ENCODE data around the gene UTP3. TPM values are rescaled to one million over a fixed set of nuclear protein-coding genes. Genes with fewer than 3 reads are reported as not detected.
A peak's percentile ranks its signal among the peaks of the same experiment; 100 is the strongest.
"Not testable (repeated sequence)": the region's sequence is repeated elsewhere in the genome, so short reads cannot be mapped to it uniquely, and the experiment has no call there.

UTP3 gene
- total RNA-seq, 2 experiments from 2014 or later = 34.0 to 57.8 TPM

- ChIA-PET POLR2A (interaction anchor here (0.6 to 1.2 kb wide), 3 partner anchors 8 to 24 kb away, joined by 3 to 4 read pairs (median 3); no protein-coding TSS in a partner anchor), CTCF (ENCODE audit: unreplicated experiment) (interaction anchor here (0.6 kb wide), 1 partner anchor 14 kb away, joined by 3 read pairs; no protein-coding TSS in a partner anchor)
- Histone ChIP-seq H3K4me1 (ENCODE audit: insufficient read depth, low read length, poor library complexity, severe bottlenecking) (peaks cover 11% of the 10 kb centered on the region), H3K27ac (ENCODE audit: low read depth, low read length, poor library complexity, severe bottlenecking) (no peak overlapping the region), H3K9me3 (ENCODE audit: low read length) (no peaks in the 10 kb centered on the region), H3K4me3 (ENCODE audit: low read depth, low read length, poor library complexity, severe bottlenecking) (no peak overlapping the region), H3K36me3 (ENCODE audit: insufficient read depth, low read length) (no peaks in the 10 kb centered on the region), H2AFZ (ENCODE audit: low read length) (no peak overlapping the region), H4K20me1 (ENCODE audit: insufficient read depth, low read length) (no peaks in the 10 kb centered on the region), H3K4me2 (ENCODE audit: low read length) (no peak overlapping the region), H3K9me2 (ENCODE audit: insufficient read depth, low read length) (no peaks in the 10 kb centered on the region), H3K79me2 (ENCODE audit: insufficient read depth, low read depth, low read length) (no peaks in the 10 kb centered on the region)
- no peak for DNase-seq (ENCODE audit: low spot score)
- TF ChIP-seq, protein P1, sequence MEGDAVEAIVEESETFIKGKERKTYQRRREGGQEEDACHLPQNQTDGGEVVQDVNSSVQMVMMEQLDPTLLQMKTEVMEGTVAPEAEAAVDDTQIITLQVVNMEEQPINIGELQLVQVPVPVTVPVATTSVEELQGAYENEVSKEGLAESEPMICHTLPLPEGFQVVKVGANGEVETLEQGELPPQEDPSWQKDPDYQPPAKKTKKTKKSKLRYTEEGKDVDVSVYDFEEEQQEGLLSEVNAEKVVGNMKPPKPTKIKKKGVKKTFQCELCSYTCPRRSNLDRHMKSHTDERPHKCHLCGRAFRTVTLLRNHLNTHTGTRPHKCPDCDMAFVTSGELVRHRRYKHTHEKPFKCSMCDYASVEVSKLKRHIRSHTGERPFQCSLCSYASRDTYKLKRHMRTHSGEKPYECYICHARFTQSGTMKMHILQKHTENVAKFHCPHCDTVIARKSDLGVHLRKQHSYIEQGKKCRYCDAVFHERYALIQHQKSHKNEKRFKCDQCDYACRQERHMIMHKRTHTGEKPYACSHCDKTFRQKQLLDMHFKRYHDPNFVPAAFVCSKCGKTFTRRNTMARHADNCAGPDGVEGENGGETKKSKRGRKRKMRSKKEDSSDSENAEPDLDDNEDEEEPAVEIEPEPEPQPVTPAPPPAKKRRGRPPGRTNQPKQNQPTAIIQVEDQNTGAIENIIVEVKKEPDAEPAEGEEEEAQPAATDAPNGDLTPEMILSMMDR (conservative IDR thresholded peaks at IDR 0.05; ENCODE audit: low read length) = no peak
- no peak for TF ChIP-seq EZH2phosphoT487 (IDR thresholded peaks at IDR 0.05; ENCODE audit: borderline replicate concordance, low read depth, low read length)
- intact Hi-C loops (cut with micrococcal nuclease; ENCODE audit: unreplicated experiment) = no loop called here
- BruUV-seq (replicated peaks) = no TSS peak
Measured at GRCh38 chr4:70728091-70728490, 39.8 kb downstream of the UTP3 start.

DNA sequence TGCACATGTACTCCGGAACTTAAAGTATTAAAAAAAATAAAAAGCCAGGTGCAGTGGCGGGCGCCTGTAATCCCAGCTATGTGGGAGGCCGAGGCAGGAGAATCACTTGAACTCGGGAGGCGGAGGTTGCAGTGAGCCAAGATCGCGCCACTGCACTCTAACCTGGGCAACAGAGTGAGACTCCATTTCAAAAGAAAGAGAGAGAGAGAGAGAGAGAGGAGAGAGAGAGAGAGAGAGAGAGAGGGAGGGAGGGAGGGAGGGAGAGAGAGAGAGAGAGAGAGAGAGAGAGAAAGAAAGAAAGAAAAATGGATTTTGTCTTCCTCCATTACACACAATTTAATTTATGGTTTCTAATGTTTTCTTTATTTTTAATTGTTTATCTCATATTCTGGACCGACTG, 44.5 kb downstream of the UTP3 start:
- CTCF ChIA-PET (ENCODE audit: unreplicated experiment) = interaction anchor here (2.8 kb wide), 1 partner anchor 27 kb away, joined by 18 read pairs; no protein-coding TSS in a partner anchor
- peaks cover 53% of the 10 kb centered on the region for H3K4me1 ChIP-seq (ENCODE audit: insufficient read depth, low read length, poor library complexity, severe bottlenecking)
- intact Hi-C loops (cut with micrococcal nuclease; ENCODE audit: unreplicated experiment) = loop anchor here (10.0 kb wide), 1 partner anchor 192 kb away; no protein-coding TSS in a partner anchor

GRCh38 chr4:70734168-70734954, 46.0 kb downstream of the UTP3 start:
- TF ChIP-seq, protein P1 (conservative IDR thresholded peaks at IDR 0.05; ENCODE audit: low read length) = no peak
- TF ChIP-seq EZH2phosphoT487 (IDR thresholded peaks at IDR 0.05; ENCODE audit: borderline replicate concordance, low read depth, low read length) = no peak
- peak overlapping the region; percentile 98 for H3K4me2 ChIP-seq (ENCODE audit: low read length)
- H2AFZ ChIP-seq (ENCODE audit: low read length) = peak overlapping the region; percentile 67
- peaks cover 53% of the 10 kb centered on the region for H3K4me1 ChIP-seq (ENCODE audit: insufficient read depth, low read length, poor library complexity, severe bottlenecking)
- no peaks in the 10 kb centered on the region for H3K9me2 ChIP-seq (ENCODE audit: insufficient read depth, low read length)
- BruUV-seq (replicated peaks) = no TSS peak
- no peaks in the 10 kb centered on the region for H3K9me3 ChIP-seq (ENCODE audit: low read length)
- POLR2A ChIA-PET = interaction anchor here (0.5 to 4.8 kb wide), 38 partner anchors 9 to 707 kb away, joined by 3 to 44 read pairs (median 4); partner anchors contain the start of genes GRSF1, JCHAIN, RUFY3 and UTP3
- no peaks in the 10 kb centered on the region for H3K36me3 ChIP-seq (ENCODE audit: insufficient read depth, low read length)
- CTCF ChIA-PET (ENCODE audit: unreplicated experiment) = interaction anchor here (0.7 to 2.8 kb wide), 7 partner anchors 8 to 186 kb away, joined by 3 to 18 read pairs (median 4); no protein-coding TSS in a partner anchor
- H3K4me3 ChIP-seq (ENCODE audit: low read depth, low read length, poor library complexity, severe bottlenecking) = peak overlapping the region; percentile 63
- H3K79me2 ChIP-seq (ENCODE audit: insufficient read depth, low read depth, low read length) = peaks cover 12% of the 10 kb centered on the region; the same call in 1 of the 2 replicates
- intact Hi-C loops (cut with micrococcal nuclease; ENCODE audit: unreplicated experiment) = loop anchor here (1.0 to 10.0 kb wide), 3 partner anchors 20 to 190 kb away; no protein-coding TSS in a partner anchor
- DNase-seq (ENCODE audit: low spot score) = peak; percentile 87
- H4K20me1 ChIP-seq (ENCODE audit: insufficient read depth, low read length) = peaks cover 4% of the 10 kb centered on the region; the same call in 1 of the 2 replicates
- H3K27ac ChIP-seq (ENCODE audit: low read depth, low read length, poor library complexity, severe bottlenecking) = peak overlapping the region; percentile 75

More for the DNA sequence above, 44.5 kb downstream of the UTP3 start:
- POLR2A ChIA-PET = interaction anchor here (2.4 to 4.8 kb wide), 2 partner anchors 18 to 28 kb away, joined by 15 to 42 read pairs; no protein-coding TSS in a partner anchor
- not testable (repeated sequence) for BruUV-seq (replicated peaks); H3K36me3 ChIP-seq (ENCODE audit: insufficient read depth, low read length); H3K27ac ChIP-seq (ENCODE audit: low read depth, low read length, poor library complexity, severe bottlenecking); H4K20me1 ChIP-seq (ENCODE audit: insufficient read depth, low read length); H3K4me3 ChIP-seq (ENCODE audit: low read depth, low read length, poor library complexity, severe bottlenecking); H3K4me2 ChIP-seq (ENCODE audit: low read length); H3K9me3 ChIP-seq (ENCODE audit: low read length); H3K9me2 ChIP-seq (ENCODE audit: insufficient read depth, low read length); DNase-seq (ENCODE audit: low spot score); H2AFZ ChIP-seq (ENCODE audit: low read length)
- peaks cover 12% of the 10 kb centered on the region; the same call in 1 of the 2 replicates for H3K79me2 ChIP-seq (ENCODE audit: insufficient read depth, low read depth, low read length)
